GM11168 (cell line): Measurements from ENCODE around the gene TRPT1.
"Not testable (repeated sequence)": the region's sequence is repeated elsewhere in the genome, so short reads cannot be mapped to it uniquely, and the experiment has no call there.

Experiments used
- in situ Hi-C: fragments of 300-500 bp; cut with MboI; formaldehyde crosslinking; loops from one replicate; pipeline ENCODE4 v1.12.0; 2022; ENCODE audit warnings: low sequenced_read_pairs; ENCODE audit not compliant: unreplicated experiment

The TRPT1 gene

GRCh38 chr11:64246621-64246870 lies 20.6 kb upstream of the TRPT1 start:
- in situ Hi-C loops: not testable (repeated sequence)

DNA sequence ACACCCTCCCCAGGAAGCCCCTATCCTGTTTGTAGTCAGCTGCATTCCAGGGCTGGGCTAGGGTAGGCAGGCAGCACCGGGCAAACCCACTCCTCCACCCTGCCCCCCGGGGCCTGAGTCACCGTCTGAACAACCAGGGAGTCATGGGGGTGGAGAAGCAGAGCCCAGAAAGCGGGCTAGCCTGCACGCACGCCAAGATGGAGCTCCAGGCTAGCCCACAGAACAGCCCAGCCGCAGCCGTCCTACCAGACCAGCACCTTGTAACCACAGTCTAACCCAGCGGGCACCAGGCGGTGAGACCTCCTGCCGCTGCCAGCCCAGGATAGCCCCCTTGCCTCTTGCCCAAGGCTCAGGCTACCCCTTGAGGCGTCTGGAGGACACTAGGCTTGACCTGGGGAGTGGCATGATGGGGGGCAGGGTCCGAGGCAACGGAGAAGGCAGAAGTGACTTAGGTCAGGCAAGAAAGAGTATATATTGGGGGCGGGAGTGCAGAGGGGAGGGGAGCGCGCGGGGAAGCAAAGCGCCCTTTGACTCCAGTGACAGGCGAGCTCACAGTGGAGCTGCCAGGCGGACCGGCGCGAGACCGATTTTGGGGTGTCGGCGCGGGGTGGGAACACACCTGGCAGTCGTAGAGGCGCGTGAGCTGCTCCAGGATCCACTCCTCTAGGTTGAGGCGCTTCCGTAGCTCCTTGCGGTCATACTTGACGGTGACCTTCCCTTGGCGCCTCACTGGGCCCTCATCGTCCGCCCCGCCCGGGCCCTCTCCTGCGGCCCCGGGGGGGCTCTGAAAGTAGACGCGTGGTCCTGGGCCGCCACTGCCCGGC lies 20.0 kb upstream of the TRPT1 start:
- in situ Hi-C loops: no loop called here

- in situ Hi-C loops: no loop called here
Observed at GRCh38 chr11:64245401-64245796, 19.4 kb upstream of the TRPT1 start.

GRCh38 chr11:64244966-64245365 lies 19.0 kb upstream of the TRPT1 start:
- in situ Hi-C loops: no loop called here

GRCh38 chr11:64244107-64244506 lies 18.1 kb upstream of the TRPT1 start:
- in situ Hi-C loops: no loop called here

DNA sequence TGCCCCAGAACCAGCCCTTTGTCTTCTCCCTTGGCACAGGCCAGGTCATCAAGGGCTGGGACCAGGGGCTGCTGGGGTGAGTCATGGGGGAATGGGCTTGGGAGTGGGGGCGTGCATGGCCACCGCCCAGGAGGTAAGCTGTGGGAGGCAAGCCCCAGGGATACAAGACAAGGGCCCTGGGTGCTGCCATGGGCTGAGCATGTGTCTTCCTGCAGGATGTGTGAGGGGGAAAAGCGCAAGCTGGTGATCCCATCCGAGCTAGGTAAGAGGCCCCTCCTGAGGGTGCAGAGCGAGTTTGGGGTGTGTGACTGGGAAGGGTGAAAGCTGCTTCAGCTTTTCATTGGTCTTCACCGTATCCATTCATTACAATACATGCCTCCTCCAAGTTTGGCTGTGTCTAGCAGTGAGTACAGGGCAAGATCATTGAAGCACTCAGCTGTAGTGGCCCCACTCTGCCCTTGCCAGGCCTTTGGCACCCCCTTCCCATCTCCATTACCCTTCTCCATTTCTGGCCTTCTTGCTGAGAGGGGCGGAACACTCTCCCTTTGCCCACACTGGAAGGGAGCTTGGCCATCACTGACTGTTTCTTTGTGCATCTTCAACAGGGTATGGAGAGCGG lies 17.4 kb upstream of the TRPT1 start:
- in situ Hi-C loops: no loop called here

DNA sequence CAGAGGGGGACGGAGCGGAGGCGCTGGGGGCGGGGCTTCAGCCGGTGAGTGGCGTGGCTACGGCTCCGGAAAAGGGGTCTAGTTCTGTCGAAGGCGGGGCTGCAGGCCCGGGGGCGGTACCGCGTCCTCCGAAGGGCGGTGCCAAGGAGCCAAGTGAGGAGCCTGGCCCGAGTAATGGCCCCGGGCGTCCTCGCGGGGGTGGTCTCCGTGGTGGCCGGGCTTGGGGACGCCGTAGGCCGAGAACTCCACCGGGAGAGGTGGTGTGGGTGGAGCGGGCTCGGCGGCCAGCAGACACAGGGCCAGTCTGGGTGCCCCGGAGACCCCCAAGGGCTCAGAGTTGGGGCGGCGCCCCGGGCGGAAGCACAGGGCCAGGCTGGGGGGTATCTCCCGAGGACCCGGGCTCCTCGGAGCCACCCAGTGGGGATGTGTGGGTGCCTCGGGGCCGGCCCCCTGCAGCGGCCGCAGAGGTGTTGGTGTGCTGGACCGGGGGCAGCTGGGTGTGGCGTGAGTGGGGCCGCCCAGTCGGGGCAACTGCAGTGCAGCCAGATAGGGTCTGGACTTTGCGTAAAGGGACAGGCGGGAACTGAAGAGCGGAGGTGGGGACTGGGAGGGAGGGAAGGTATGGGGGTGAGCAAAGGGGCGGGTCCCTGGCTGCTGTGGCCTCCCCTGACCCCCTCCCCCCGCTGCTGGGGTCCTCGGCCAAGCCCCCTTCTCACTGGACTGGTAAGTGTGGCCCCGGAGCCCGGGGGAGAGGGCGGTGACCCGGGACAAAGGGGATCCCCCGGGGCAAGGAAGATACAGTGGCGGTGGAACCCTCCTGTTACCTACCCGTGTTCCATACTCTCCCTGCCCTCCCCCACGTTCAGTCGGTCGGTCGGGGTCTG lies 15.7 kb upstream of the TRPT1 start:
- in situ Hi-C loops: no loop called here

- in situ Hi-C loops: no loop called here
Observed at GRCh38 chr11:64241241-64241490, 15.2 kb upstream of the TRPT1 start.

- in situ Hi-C loops: no loop called here
Observed at GRCh38 chr11:64240435-64241240, 14.7 kb upstream of the TRPT1 start, which contains the start of gene FKBP2. Gene FKBP2 (plus strand): TSS chr11:64241095. CDS start chr11:64242388, 1,293 bp downstream.

- in situ Hi-C loops: no loop called here
Observed at GRCh38 chr11:64239662-64240434, 13.9 kb upstream of the TRPT1 start.

GRCh38 chr11:64238999-64239398 lies 13.0 kb upstream of the TRPT1 start:
- in situ Hi-C loops: no loop called here

- in situ Hi-C loops: no loop called here
Observed at GRCh38 chr11:64238076-64238475, 12.1 kb upstream of the TRPT1 start.

DNA sequence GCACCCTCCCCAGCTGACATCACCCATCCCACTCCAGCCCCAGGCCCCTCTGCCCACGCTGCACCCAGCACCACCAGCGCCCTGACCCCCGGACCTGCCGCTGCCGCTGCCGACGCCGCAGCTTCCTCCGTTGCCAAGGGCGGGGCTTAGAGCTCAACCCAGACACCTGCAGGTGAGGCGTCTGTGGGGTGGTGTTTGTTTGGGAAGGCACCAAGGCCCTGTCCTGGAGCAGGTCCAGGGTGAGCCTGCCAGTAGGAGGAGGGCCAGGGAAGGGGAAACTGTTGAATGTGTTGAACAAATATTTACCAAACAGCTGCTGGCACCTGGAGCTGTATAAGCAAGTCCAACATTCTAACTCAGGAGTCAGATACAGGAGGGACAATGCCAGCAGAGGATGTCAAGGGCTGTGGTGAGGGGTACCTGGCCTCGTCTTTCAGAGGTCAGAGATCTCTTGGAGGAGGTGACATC lies 11.5 kb upstream of the TRPT1 start:
- in situ Hi-C loops: no loop called here

DNA sequence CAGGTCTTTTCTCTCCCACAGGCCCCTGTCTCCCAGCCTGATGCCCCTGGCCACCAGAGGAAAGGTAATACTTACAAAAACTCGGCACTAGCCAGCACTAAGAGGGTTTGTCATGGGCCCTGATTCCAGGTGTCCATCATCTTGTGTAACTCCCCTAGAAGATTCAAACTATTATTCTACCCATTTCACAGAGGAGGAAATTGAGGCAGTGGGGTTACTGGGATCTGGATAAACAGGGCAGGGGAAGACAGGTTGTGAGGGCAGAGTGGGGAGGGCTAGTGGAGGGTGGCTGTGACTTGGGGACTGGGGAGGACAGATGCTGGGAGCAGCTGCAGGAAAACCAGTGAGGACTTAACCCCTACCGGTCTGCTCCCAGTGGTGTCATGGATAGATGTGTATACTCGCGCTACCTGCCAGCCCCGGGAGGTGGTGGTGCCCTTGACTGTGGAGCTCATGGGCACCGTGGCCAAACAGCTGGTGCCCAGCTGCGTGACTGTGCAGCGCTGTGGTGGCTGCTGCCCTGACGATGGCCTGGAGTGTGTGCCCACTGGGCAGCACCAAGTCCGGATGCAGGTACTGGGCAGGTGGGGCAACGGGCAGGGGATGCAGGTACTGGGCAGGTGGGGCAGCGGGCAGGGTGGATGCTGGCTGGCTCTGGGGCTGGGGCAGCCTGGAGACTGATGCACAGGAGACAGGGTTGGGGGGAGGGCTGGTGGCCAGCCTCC lies 9.6 kb upstream of the TRPT1 start:
- in situ Hi-C loops: no loop called here

- in situ Hi-C loops: no loop called here
Observed at GRCh38 chr11:64234647-64235379, 8.8 kb upstream of the TRPT1 start.

DNA sequence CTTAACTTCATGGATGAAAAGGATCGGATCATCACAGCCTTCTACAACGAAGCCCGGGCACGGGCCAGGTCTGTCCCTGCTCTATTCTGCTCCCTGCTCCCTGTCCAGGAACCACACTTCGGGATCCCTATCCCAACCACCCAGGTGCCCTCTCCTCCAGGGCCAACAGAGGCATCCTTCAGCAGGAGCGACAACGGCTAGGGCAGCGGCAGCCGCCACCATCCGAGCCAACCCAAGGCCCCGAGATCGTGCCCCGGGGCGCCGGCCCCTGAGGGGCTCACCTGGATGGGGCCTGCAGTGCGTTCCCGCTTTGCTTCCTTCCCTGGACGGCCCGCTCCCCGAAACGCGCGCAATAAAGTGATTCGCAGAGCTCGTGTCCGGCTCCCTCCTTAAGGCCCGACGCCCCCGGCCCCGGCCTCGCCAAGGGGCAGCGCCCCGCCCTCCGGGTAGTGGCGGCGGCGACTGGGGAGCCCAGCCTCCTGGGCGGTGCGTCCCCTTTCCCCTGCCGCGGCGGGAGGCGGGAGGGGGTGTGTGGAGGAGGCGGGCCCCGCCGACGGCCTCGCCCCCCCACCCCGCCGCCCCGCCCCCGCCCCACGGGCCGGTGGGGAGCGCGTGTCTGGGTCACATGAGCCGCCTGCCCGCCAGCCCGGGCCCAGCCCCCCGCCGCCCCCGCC lies 8.1 kb upstream of the TRPT1 start, which contains the start of gene VEGFB:
Gene VEGFB, plus strand, starts transcription at position 672 of the 674 bp plus-strand sequence. CDS start 250 bp downstream, outside the sequence.
- in situ Hi-C loops: no loop called here

- in situ Hi-C loops: no loop called here
Observed at GRCh38 chr11:64232967-64233315, 7.0 kb upstream of the TRPT1 start.
